GM12878 (cell line): Measurements from ENCODE around the gene CARD11. TPM values are rescaled to one million over a fixed set of nuclear protein-coding genes. Genes with fewer than 3 reads are reported as not detected.

Experiments used
- ATAC-seq: fragments of 200-7000 bp; cut with Tn5 transposase; 3 replicates; pipeline ENCODE4 v1.9.1; 2020; ENCODE audit warnings: mild to moderate bottlenecking, moderate library complexity
- BruUV-seq: library from RNA; stranded (reverse); fragments of 400-500 nt; replicated peaks from 2 replicates; lab custom pipeline; 2021; lab: Mats Ljungman, UMichigan
- CTCF ChIA-PET: fragments of 300-600 bp; sonication (Branson Sonifier 250); formaldehyde crosslinking; extraction: SDS; loops from one replicate; lab custom pipeline; 2021; ENCODE audit warnings: inconsistent platforms; lab: Yijun Ruan, JAX
- POLR2A ChIA-PET: fragments of 350-600 bp; formaldehyde crosslinking; extraction: SDS; loops from one replicate; lab custom pipeline; 2021; ENCODE audit warnings: inconsistent platforms; lab: Charles Lee
- RAD21 ChIA-PET: fragments of 300-600 bp; sonication (Branson Sonifier 250); formaldehyde crosslinking; loops from one replicate; lab custom pipeline; 2023; ENCODE audit warnings: antibody characterized with exemption; ENCODE audit not compliant: unreplicated experiment; lab: Charles Lee
- SMC1A ChIA-PET: fragments of 300-600 bp; sonication (Branson Sonifier 250); formaldehyde crosslinking; loops from one replicate; lab custom pipeline; 2023; ENCODE audit not compliant: unreplicated experiment, uncharacterized antibody; lab: Charles Lee
- DNase-seq: peaks from one replicate; pipeline ENCODE4 v3.0.0-alpha.2; 2011; ENCODE audit warnings: low read depth, low spot score
- FAIRE-seq: peaks from 3 replicates; lab custom pipeline; 2011; peaks lifted over from hg19 to GRCh38; lab: Jason Lieb, UNC
- H2AFZ ChIP-seq: 2 replicates; pipeline ENCODE4 v1.6.0; 2011; ENCODE audit warnings: low read depth, low read length, control low read depth; ENCODE audit not compliant: control insufficient read depth
- H3K27ac ChIP-seq: 2 replicates; pipeline ENCODE4 v1.5.1; 2011; ENCODE audit warnings: control low read depth; ENCODE audit not compliant: control insufficient read depth, insufficient read depth
- H3K27me3 ChIP-seq, 2 experiments: replicated peaks in 1 of 2; 2 replicates each; pipeline versions ENCODE4 v1.6.0 to v1.6.1; 2011; ENCODE audit warnings: low read length in 1 of 2; ENCODE audit not compliant: control insufficient read depth in 2 of 2, insufficient read depth in 2 of 2
- H3K36me3 ChIP-seq, 2 experiments: 2 replicates each; pipeline ENCODE4 v1.5.1; 2011; ENCODE audit warnings: low read length in 1 of 2; ENCODE audit not compliant: control insufficient read depth in 2 of 2, insufficient read depth in 2 of 2
- H3K4me1 ChIP-seq: 2 replicates; pipeline ENCODE4 v1.6.1; 2011; ENCODE audit warnings: mild to moderate bottlenecking, low read length, moderate library complexity, mixed read lengths; ENCODE audit not compliant: control insufficient read depth, insufficient read depth
- H3K4me2 ChIP-seq: 2 replicates; pipeline ENCODE4 v1.6.0; 2011; ENCODE audit warnings: control low read depth; ENCODE audit not compliant: control insufficient read depth, insufficient read depth
- H3K4me3 ChIP-seq: fragments of 200-600 bp; sonication (generic); 2 replicates; pipeline ENCODE4 v1.5.1; 2016
- H3K79me2 ChIP-seq: 2 replicates; pipeline ENCODE4 v1.6.0; 2011; ENCODE audit warnings: low read length; ENCODE audit not compliant: control insufficient read depth, insufficient read depth
- H3K9ac ChIP-seq: 2 replicates; pipeline ENCODE4 v1.8.0; 2011; ENCODE audit warnings: low read length, control low read depth, mixed read lengths; ENCODE audit not compliant: control insufficient read depth, insufficient read depth
- H3K9me3 ChIP-seq: replicated peaks from 3 replicates; pipeline ENCODE4 v1.5.1; 2011; ENCODE audit warnings: mild to moderate bottlenecking, low read length; ENCODE audit not compliant: control insufficient read depth, insufficient read depth
- H4K20me1 ChIP-seq: 2 replicates; pipeline ENCODE4 v1.6.0; 2011; ENCODE audit not compliant: control insufficient read depth, insufficient read depth
- DPF2 ChIP-seq: fragments of 450-650 bp; IDR thresholded peaks from 2 replicates; pipeline ENCODE4 v1.6.1; 2017; ENCODE audit warnings: mild to moderate bottlenecking
- ESRRA ChIP-seq: IDR thresholded peaks from 2 replicates; pipeline ENCODE4 v1.6.1; 2012; ENCODE audit warnings: mild to moderate bottlenecking, low read length, improper control_type of control experiment
- HCFC1 ChIP-seq: fragments of 150-350 bp; IDR thresholded peaks from 2 replicates; pipeline ENCODE4 v1.6.1; 2014; ENCODE audit warnings: low read length
- MYC ChIP-seq: IDR thresholded peaks from 2 replicates; pipeline ENCODE4 v1.6.1; 2011; ENCODE audit warnings: mild to moderate bottlenecking, low read length, moderate library complexity, inconsistent platforms; ENCODE audit not compliant: insufficient read depth, insufficient replicate concordance, insufficient read length, severe bottlenecking
- NR2F1 ChIP-seq: fragments of 450-650 bp; conservative IDR thresholded peaks from 2 replicates; pipeline ENCODE4 v1.6.1; 2017; ENCODE audit warnings: mild to moderate bottlenecking
- NRF1 ChIP-seq: conservative IDR thresholded peaks from 2 replicates; pipeline ENCODE4 v1.6.1; 2011; ENCODE audit warnings: mild to moderate bottlenecking, low read depth, low read length, improper control_type of control experiment
- RB1 ChIP-seq: fragments of 450-650 bp; formaldehyde crosslinking; IDR thresholded peaks from 2 replicates; pipeline ENCODE4 v1.6.1; 2017; ENCODE audit warnings: mild to moderate bottlenecking, borderline replicate concordance
- SIX5 ChIP-seq: IDR thresholded peaks from 2 replicates; pipeline ENCODE4 v1.6.1; 2011; ENCODE audit warnings: mild to moderate bottlenecking, low read depth, low read length, moderate library complexity; ENCODE audit not compliant: severe bottlenecking
- ZBTB11 ChIP-seq: fragments of 450-650 bp; formaldehyde crosslinking; IDR thresholded peaks from 2 replicates; pipeline ENCODE4 v1.5.0; 2022; ENCODE audit warnings: mild to moderate bottlenecking, missing genetic modification characterization
- WGBS: methylation state at CpG from one replicate; pipeline ENCODE4 v1.1.6; 2016; ENCODE audit warnings: low lambda C conversion rate; ENCODE audit not compliant: insufficient replicate concordance, insufficient coverage; ENCODE audit errors: missing lambda C conversion rate; 5-methylcytosine and 5-hydroxymethylcytosine counted together
- in situ Hi-C: fragments of 300-500 bp; cut with MboI; formaldehyde crosslinking; loops from 9 replicates; pipeline ENCODE4 v1.14.3; 2018; ENCODE audit warnings: mixed read lengths
- intact Hi-C: fragments of 100-400 bp; cut with micrococcal nuclease; formaldehyde crosslinking; loops from one replicate; pipeline ENCODE4 v1.14.2; 2022; ENCODE audit not compliant: unreplicated experiment
- polyA plus RNA-seq, 11 experiments: library from polyadenylated mRNA; depleted of rRNA in 4 of 11; unstranded in 6 of 11; stranded (reverse) in 5 of 11; fragments of >200 nt; fragmentation: Nextera tagmentation in 4 of 11; fragmentation: Illumina TruSeq in 1 of 11; extraction: Ambion mirVana in 4 of 11; extraction: Trizol in 1 of 11; gene quantifications; 1 replicate in 1 of 11; 2 replicates in 10 of 11; pipeline versions ENCODE4 v1.2.1 to v1.2.3, GENCODE V29; 2011 to 2016; ENCODE audit warnings: inconsistent platforms in 2 of 11, missing spikeins in 2 of 11, low read depth in 1 of 11
- total RNA-seq, 4 experiments: library from RNA; depleted of rRNA in 3 of 4; stranded (reverse); fragments of >200 nt in 3 of 4; fragmentation: Illumina TruSeq in 1 of 4; extraction: Trizol in 1 of 4; gene quantifications; 2 replicates each; pipeline versions ENCODE4 v1.2.1 to v1.2.3, GENCODE V29; 2013 to 2021

The CARD11 gene
- total and polyA plus RNA-seq, 10 of the 15 experiments (the other 5 are each of a cell fraction or from before 2014, with no cell fraction given) = 0.27 to 72.0 (median 28.4) TPM

GRCh38 chr7:2880874-2881533, 162.7 kb downstream of the CARD11 start:
- TF ChIP-seq HCFC1 (no peak), RB1 (no peak), ZBTB11 (CRISPR knock-in tag) (no peak), ESRRA (no peak), NR2F1 (no peak), NRF1 (no peak), DPF2 (no peak), MYC (no peak), SIX5 (no peak)
- H3K4me1 ChIP-seq = peaks cover 7% of the 10 kb centered on the region
- no peaks in the 10 kb centered on the region for H3K27me3 ChIP-seq
- no peaks in the 10 kb centered on the region for H3K79me2 ChIP-seq
- H3K4me2 ChIP-seq = no peak overlapping the region
- no peaks in the 10 kb centered on the region for H3K36me3 ChIP-seq
- BruUV-seq = no TSS peak
- FAIRE-seq (no peak), ATAC-seq (no peak), DNase-seq (no peak)
- ChIA-PET POLR2A (no interaction called here), SMC1A (interaction anchor here (1.3 kb wide), 1 partner anchor 15 kb away, joined by 3 read pairs; no protein-coding TSS in a partner anchor), RAD21 (no interaction called here), CTCF (interaction anchor here (0.7 kb wide), 1 partner anchor 15 kb away, joined by 3 read pairs; no protein-coding TSS in a partner anchor)
- H3K9me3 ChIP-seq = no peaks in the 10 kb centered on the region
- H3K9ac ChIP-seq = no peak overlapping the region
- 50% methylated on average over 18 of the region's 18 CpGs for WGBS
- H4K20me1 ChIP-seq = no peaks in the 10 kb centered on the region
- intact Hi-C loops (no loop called here), in situ Hi-C loops (no loop called here)
- no peak overlapping the region for H3K27ac ChIP-seq
- H2AFZ ChIP-seq = no peak overlapping the region
- no peak overlapping the region for H3K4me3 ChIP-seq
